Adrenal gland (tissue), 12 donors: ENCODE results near the gene IL18BP. TPM values are rescaled to one million over a fixed set of nuclear protein-coding genes. Genes with fewer than 3 reads are reported as not detected.

Source experiments
- DNase-seq, 7 donors: peaks; one replicate each; pipeline ENCODE4 v3.0.0-alpha.2; 2019 to 2020
- H3K27ac ChIP-seq, 5 donors: fragments of 200-600 bp; sonication (generic) in 4 of 5; 1 replicate in 3 of 5; 2 replicates in 2 of 5; pipeline versions ENCODE4 v1.5.1 to v1.8.0; 2016 to 2020; ENCODE audit warnings: mild to moderate bottlenecking in 1 of 5
- H3K27me3 ChIP-seq: fragments of 200-600 bp; 2 replicates; pipeline ENCODE4 v1.8.0; 2021
- H3K36me3 ChIP-seq, 2 donors: fragments of 200-600 bp; replicated peaks in 1 of 2; 1 replicate in 1 of 2; 2 replicates in 1 of 2; pipeline versions ENCODE4 v1.5.1 to v1.8.0; 2018 to 2022
- H3K4me1 ChIP-seq, 2 donors: fragments of 200-600 bp; replicated peaks in 1 of 2; 1 replicate in 1 of 2; 2 replicates in 1 of 2; pipeline versions ENCODE4 v1.5.1 to v1.8.0; 2018 to 2021
- H3K4me3 ChIP-seq, 4 donors: fragments of 200-600 bp; sonication (generic) in 3 of 4; one replicate each; pipeline ENCODE4 v1.5.1; 2016 to 2018
- H3K9me3 ChIP-seq, 3 donors: fragments of 200-600 bp; sonication (generic) in 1 of 3; replicated peaks in 1 of 3; 1 replicate in 2 of 3; 2 replicates in 1 of 3; pipeline versions ENCODE4 v1.5.1 to v1.8.0; 2016 to 2021
- CTCF ChIP-seq, 6 experiments: fragments of 450-650 bp in 4 of 6; fragments of 200-600 bp in 2 of 6; sonication (generic) in 1 of 6; IDR thresholded peaks; 1 replicate in 5 of 6; 2 replicates in 1 of 6; pipeline versions ENCODE4 v1.5.1 to v1.8.0; 2016 to 2021; ENCODE audit warnings: antibody characterized with exemption in 6 of 6, mild to moderate bottlenecking in 2 of 6, moderate library complexity in 1 of 6
- POLR2A ChIP-seq, 2 donors: fragments of 450-650 bp; IDR thresholded peaks; one replicate each; pipeline ENCODE4 v1.6.1; 2017; ENCODE audit warnings: antibody characterized with exemption in 2 of 2, mild to moderate bottlenecking in 2 of 2, moderate library complexity in 1 of 2
- WGBS, 4 donors: extraction: QIAGEN DNeasy Blood & Tissue Kit in 2 of 4; methylation state at CpG; one replicate each; pipeline versions ENCODE4 v1.1.5 to v1.1.7; 2013 to 2017; 5-methylcytosine and 5-hydroxymethylcytosine counted together
- intact Hi-C, 2 donors: fragments of 100-400 bp; cut with DNase I; formaldehyde crosslinking; loops; one replicate each; pipeline versions ENCODE4 v1.14.1 to v1.15.0; 2022 to 2023
- polyA plus RNA-seq, 3 donors: library from polyadenylated mRNA; stranded (reverse); fragments of 200-250 nt in 2 of 3; fragments of 350-450 nt in 1 of 3; fragmentation: Illumina TruSeq in 1 of 3; extraction: RNeasy Lipid Tissue Mini Kit (QIAGEN cat#74804) in 1 of 3; gene quantifications; one replicate each; pipeline ENCODE4 v1.2.3, GENCODE V29; 2013 to 2014
- total RNA-seq, 9 donors: library from RNA; depleted of rRNA in 4 of 9; stranded (reverse); fragments of >200 nt in 4 of 9; fragments of 120-200 nt in 1 of 9; fragmentation: NEBNext Ultra II Directional in 1 of 9; extraction: Animal tissue kit (Norgen Biotek cat#: 25700) in 1 of 9; gene quantifications; one replicate each; pipeline versions ENCODE4 v1.1.0 to v1.2.4, GENCODE V29; 2013 to 2023
- donor health status: healthy with polysubstance abuse.
- donor health status: Bipolar disorder and iron deficiency.
- donor health status: DM: yes; HTN: yes; CAD: no.
- donor health status: DM: no; HTN: no; CAD: no.
- donor health status: DM: no; HTN: no; CAD: no.
- donor health status: DM: yes; HTN: yes; CAD: no.

Gene IL18BP
- total and polyA plus RNA-seq, 12 donors: 3.2 to 41.2 (median 11.4) TPM

- DNase-seq: peak in 2 of 7 donors; percentile 14 to 55
- Histone ChIP-seq H3K4me1 (peaks cover 21% of the 10 kb centered on the region in 2 donors), H3K27ac (no peak overlapping the region), H3K27me3 (no peaks in the 10 kb centered on the region), H3K4me3 (no peak overlapping the region), H3K36me3 (peaks cover 0 to 100% of the 10 kb centered on the region in 2 donors), H3K9me3 (no peaks in the 10 kb centered on the region)
- TF ChIP-seq POLR2A (IDR thresholded peaks at IDR 0.05) (no peak), CTCF (IDR thresholded peaks at IDR 0.05) (peak in 1 of 6 experiments; percentile 31)
- intact Hi-C loops: loop anchor here in 1 of 2 donors (10.0 kb wide), 1 partner anchor 219 kb away; no protein-coding TSS in a partner anchor
- WGBS, 4 donors: 81 to 87% (median 84%) methylated on average over 10 of the region's 10 CpGs
These were observed 16.9 kb downstream of the IL18BP start for GRCh38 chr11:72015511-72016061.

- peaks cover 16 to 18% of the 10 kb centered on the region in 2 donors for H3K4me1 ChIP-seq
- WGBS, 4 donors: 90 to 92% (median 90%) methylated on average over 9 of the region's 9 CpGs
- peak in 1 of 7 donors; percentile 6 for DNase-seq
- H3K27me3 ChIP-seq: no peaks in the 10 kb centered on the region
- no peaks in the 10 kb centered on the region for H3K9me3 ChIP-seq
- intact Hi-C loops: loop anchor here in 1 of 2 donors (10.0 kb wide), 1 partner anchor 217 kb away; no protein-coding TSS in a partner anchor
- no peak overlapping the region for H3K27ac ChIP-seq
- TF ChIP-seq CTCF (IDR thresholded peaks at IDR 0.05): no peak
- TF ChIP-seq POLR2A (IDR thresholded peaks at IDR 0.05): no peak
- no peak overlapping the region for H3K4me3 ChIP-seq
- H3K36me3 ChIP-seq: peaks cover 0 to 100% of the 10 kb centered on the region in 2 donors
These were observed 19.5 kb downstream of the IL18BP start for GRCh38 chr11:72018171-72018570.

GRCh38 chr11:72023335-72023734 lies 24.6 kb downstream of the IL18BP start:
- WGBS, 4 donors: 66 to 81% (median 75%) methylated on average over 3 to 4 of the region's 4 CpGs
- intact Hi-C loops: loop anchor here in 1 of 2 donors (5.0 kb wide), 1 partner anchor 74 kb away; no protein-coding TSS in a partner anchor
- no peaks in the 10 kb centered on the region for H3K27me3 ChIP-seq
- TF ChIP-seq CTCF (IDR thresholded peaks at IDR 0.05) (no peak), POLR2A (IDR thresholded peaks at IDR 0.05) (no peak)
- H3K4me1 ChIP-seq: peaks cover 3 to 39% of the 10 kb centered on the region in 2 donors
- no peak overlapping the region for H3K4me3 ChIP-seq
- H3K9me3 ChIP-seq: no peaks in the 10 kb centered on the region
- H3K27ac ChIP-seq: no peak overlapping the region
- no peak for DNase-seq
- H3K36me3 ChIP-seq: peaks cover 0 to 94% of the 10 kb centered on the region in 2 donors

- DNase-seq: no peak
- Histone ChIP-seq H3K4me3 (no peak overlapping the region), H3K9me3 (no peaks in the 10 kb centered on the region), H3K4me1 (peaks cover 3 to 47% of the 10 kb centered on the region in 2 donors), H3K27me3 (no peaks in the 10 kb centered on the region), H3K27ac (peak overlapping the region in 1 of 5 donors; percentile 0), H3K36me3 (peaks cover 0 to 94% of the 10 kb centered on the region in 2 donors)
- no peak for TF ChIP-seq CTCF (IDR thresholded peaks at IDR 0.05)
- no peak for TF ChIP-seq POLR2A (IDR thresholded peaks at IDR 0.05)
- intact Hi-C loops: loop anchor here in 1 of 2 donors (5.0 kb wide), 1 partner anchor 73 kb away; no protein-coding TSS in a partner anchor
- 33 to 41% (median 39%) methylated on average over 5 of the region's 5 CpGs for WGBS, 4 donors
These were observed 25.5 kb downstream of the IL18BP start for GRCh38 chr11:72024069-72024754.
